Endothelial cell of hepatic sinusoid (primary cell): Measurements from ENCODE around the gene LRRC17.
"Not testable (repeated sequence)": the region's sequence is repeated elsewhere in the genome, so short reads cannot be mapped to it uniquely, and the experiment has no call there.

Source experiments
- in situ Hi-C: cut with HindIII; loops from 2 replicates; pipeline ENCODE4 v1.10.0; 2017; ENCODE audit warnings: low sequenced_read_pairs

The LRRC17 gene

DNA sequence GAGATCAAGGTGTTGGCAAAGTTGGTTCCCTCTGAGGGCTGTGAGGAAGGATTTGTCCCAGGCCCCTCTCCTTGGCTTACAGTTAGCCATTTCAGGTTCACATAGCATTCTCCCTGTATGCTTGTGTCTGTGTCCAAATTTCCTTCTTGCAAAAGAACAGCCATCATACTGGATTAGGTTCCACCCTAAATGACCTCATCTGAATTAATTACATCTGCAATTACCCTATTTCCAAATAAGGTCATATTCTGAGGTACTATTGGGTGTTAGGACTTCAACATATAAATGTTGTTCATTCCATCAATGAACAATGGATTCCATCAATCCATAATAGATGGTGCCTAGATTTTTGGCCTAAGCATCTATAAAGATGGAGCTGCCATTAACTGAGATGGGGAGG lies 16.2 kb upstream of the LRRC17 start:
- in situ Hi-C loops: no loop called here

DNA sequence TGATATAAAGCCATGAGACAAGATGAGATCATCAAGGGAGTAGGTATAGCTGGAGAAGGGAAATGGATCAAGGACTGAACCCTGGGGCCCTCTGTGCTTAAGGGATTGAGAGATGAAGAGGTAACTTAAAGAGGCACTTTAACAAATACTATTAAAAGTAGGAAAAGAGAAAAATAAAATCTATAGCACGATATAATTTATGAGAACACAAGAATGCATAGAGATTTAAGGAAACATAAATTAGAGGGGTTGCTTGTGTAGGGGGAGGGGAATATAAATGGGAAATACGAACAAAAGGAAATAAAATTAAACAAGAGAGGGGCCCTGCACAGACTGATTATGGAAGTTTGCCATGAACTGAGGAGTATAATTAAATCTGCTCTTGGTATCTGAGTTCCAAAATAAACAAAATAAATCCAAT lies 15.6 kb upstream of the LRRC17 start:
- in situ Hi-C loops: no loop called here

DNA sequence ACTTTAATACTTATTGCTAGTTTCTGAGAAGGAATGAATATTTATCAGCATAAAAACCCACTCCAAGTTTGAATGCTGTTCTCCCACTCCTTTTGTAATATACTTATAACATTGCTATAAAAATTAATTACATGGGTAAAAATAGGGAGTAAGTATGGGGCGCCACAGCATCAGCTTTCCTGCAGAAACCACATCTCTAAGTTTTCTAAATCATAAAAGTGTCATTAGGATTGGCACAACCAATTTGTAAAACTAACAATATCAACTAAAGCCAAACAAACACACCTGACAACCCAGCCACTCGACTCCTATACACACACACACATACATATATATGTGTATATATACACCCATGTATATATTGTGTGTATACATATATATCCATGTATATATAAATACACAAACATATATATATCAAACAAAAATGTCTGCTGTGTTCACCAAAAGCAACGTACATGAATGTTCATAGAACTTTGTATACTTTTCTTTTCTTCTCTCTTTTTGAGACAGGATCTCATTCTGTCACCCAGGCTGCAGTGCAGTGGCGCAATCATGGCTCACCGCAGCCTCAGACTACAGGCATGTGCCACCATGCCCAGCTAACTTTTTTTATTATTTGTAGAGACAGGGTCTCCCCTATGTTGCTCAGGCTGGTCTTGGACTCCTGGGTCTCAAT lies 14.8 kb upstream of the LRRC17 start:
- in situ Hi-C loops: no loop called here

DNA sequence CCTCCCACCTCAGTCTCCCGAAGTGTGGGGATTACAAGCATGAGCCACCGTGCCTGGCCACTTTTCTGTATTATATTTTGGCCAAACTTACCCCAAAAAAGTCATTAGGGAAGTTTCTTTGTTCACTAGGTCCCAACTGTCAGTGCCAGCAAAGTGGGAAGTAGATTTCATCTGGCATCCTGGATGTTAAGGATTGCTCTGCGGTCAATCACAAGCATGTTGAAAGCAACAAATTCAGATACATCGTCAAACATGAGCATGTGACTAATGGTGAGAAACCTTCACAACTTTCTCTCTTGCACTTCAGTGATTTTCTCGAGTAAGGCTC lies 14.3 kb upstream of the LRRC17 start:
- in situ Hi-C loops: no loop called here

DNA sequence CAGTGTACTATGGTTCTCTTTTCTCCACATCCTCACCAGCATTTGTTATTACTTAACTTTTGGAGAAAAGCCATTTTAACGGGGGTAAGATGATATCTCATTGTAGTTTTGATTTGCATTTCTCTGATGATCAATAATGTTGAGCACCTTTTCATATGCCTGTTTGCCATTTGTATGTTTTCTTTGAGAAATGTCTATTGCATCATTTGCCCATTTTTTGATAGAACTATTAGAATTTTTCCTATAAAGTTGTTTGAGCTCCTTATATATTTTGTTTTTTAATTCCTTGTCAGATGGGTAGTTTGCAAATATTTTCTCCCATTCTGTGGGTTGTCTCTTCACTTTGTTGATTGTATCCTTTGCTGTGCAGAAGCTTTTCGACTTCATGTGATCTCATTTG lies 10.7 kb upstream of the LRRC17 start:
- in situ Hi-C loops: not testable (repeated sequence)

DNA sequence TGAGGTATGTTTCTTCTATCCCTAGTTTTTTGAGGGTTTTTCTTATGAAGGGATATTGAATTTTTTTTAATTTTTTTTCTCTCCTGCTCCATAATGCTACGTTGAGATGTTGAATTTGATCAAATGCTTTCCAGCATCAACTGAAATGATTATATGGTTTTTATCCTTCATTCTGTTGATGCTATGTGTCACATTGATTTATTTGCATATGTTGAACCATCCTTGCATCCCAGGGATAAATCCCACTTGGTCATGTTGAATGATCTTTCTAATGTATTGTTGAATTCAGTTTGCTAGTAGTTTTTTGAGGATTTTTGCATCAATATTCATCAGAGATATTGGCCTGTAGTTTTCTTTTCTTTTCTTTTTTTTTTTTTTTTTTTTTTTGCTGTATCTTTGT lies 9.2 kb upstream of the LRRC17 start:
- in situ Hi-C loops: not testable (repeated sequence)

DNA sequence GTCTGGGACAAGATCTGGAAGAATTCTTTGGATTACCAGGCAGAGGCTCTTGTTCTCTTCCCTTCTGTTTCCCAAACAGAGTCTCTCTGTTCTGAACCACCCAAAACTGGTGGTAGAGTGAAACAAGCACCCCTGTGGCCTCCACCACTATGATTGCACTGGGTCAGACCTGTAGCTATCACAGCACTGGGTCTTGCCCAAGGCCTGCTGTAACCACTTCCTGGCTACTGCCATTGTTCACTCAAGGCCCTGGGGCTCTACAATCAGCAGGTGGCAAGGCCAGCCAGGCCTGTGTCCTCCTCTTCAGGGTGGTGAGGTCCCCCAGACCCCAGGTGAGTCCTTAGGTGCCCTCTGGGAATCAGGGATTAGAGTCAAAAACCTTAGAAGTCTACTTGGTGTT lies 4.1 kb upstream of the LRRC17 start:
- in situ Hi-C loops: no loop called here

DNA sequence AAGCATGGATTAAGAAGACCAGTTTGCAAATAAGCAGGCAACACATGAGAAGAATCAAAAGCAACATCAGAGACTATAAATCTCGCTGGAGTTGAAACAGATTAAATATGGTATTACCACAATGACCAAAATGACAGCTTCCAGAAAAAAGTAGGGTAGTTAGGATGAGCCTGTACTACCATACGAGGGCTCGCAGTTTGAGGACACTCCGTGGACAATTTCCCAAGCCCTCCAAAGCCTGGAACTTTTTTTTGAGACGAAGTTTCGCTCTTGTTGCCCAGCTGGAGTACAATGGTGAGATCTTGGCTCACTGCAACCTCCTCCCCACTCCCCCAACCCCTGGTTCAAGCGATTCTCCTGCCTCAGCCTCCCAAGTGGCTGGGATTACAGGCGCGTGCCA lies 1.0 kb downstream of the LRRC17 start:
- in situ Hi-C loops: no loop called here

DNA sequence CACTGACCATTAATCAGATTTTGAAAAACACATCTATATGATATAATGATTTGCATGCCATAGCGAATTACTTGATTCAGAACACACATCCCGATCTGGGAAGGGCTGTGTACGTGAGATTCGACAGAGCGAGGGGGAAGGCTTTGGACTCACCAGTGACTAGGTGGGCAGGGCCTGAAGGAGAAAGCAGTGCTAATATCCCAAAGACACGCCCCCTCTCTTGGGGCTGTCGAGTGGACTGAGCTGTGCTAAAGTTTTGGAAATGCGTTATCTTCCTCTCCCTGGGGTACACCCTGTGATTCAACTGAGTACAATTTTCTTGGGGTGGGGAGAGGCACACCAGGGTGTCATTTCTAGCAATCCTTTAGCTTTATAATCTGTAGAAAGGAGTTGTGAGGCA lies 1.8 kb downstream of the LRRC17 start:
- in situ Hi-C loops: no loop called here

DNA sequence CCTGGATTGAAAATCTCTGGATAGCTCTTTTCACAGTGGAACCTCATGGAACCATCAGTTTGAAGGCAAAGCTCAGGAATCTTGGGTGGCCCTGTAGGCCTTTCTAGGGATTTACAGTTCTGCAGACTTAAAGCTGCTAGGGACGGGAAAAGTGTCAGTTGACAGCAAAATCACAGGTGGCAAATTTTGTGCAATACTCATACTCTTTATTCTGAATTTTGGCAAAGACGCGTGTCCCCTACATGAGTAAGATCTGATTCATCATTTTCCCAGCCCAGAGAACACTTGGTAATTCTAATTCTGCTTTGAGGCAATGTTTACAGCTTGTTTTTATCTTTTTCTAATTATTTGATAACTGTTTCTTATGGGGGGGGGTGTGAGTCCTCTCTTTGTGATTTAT lies 3.6 kb downstream of the LRRC17 start:
- in situ Hi-C loops: no loop called here

DNA sequence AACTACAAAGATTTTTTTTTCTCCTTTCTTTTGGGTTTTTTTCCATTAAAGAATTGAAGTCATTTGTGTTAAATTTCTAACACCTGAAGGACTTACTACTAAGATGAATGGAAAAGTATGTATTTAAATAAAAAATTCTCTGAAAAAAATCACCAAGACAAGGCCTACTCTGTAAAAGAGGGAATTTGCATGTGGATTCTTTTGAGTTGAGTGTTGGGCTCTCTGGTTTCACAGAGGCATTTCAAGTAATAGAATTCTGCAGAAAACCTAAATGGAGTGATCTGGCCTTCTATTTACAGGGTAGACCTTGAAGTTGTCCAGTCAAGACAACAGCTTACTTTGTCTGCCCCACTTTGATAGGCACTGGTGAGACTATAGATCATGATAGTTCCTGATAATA lies 4.1 kb downstream of the LRRC17 start:
- in situ Hi-C loops: no loop called here

DNA sequence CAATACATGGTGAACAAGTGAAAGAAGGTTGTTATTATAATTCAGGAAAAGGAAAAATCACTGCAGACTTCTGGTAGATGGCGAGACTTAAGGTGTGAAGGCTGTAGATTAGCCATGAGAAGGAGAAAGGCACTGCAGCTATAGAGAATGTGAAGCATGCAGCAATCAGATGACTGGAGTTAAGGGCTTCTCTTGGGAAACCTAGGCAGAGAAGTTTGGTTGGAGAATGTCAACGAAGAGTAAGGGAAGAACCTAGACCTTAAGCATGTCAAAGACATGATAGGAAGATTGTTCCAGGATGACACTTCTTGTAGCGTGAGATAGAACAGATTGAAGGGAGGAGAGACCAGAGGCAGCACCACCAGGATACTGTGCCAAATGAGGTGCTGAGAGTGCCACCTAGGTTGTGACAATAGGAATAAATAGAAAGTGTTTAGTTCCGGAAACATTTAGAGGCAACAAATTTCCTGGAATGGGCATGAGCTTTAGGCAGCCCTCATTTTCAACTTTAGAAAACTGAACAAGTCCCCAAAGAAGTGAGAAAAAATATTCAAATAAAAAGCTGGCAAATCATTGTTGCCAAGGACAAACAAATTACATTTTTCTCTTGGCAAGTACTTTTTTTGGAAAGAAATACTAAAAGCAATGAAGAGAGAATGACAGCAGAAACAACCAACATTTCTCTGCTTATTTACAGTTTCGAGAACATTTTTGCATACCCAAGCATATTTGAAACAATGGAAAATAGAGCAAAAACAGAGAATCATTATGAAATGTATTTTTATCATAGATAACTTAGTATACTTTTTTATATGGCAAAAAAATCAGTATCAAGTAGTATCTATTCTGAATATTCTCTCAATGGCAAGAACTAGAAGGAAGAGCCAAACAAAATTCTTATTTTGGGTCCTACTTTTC lies 4.9 kb downstream of the LRRC17 start:
- in situ Hi-C loops: no loop called here

DNA sequence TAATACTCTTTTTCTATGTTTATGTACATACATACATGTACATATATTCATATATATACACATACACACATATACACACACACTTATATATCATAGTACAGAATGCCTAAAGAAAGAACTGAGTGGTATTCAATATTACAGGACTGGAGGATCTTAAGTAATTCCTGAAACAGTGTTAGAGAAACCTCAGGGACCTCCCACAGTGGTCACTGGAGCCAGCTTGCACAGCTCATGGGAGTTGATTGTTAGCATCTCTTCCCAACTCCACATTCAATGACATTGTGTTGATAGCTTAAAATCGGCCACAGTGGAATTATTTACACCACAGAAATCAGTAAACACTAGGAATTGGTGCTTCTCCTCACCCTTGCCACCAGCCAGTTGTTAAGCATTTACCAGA lies 6.0 kb downstream of the LRRC17 start:
- in situ Hi-C loops: no loop called here

DNA sequence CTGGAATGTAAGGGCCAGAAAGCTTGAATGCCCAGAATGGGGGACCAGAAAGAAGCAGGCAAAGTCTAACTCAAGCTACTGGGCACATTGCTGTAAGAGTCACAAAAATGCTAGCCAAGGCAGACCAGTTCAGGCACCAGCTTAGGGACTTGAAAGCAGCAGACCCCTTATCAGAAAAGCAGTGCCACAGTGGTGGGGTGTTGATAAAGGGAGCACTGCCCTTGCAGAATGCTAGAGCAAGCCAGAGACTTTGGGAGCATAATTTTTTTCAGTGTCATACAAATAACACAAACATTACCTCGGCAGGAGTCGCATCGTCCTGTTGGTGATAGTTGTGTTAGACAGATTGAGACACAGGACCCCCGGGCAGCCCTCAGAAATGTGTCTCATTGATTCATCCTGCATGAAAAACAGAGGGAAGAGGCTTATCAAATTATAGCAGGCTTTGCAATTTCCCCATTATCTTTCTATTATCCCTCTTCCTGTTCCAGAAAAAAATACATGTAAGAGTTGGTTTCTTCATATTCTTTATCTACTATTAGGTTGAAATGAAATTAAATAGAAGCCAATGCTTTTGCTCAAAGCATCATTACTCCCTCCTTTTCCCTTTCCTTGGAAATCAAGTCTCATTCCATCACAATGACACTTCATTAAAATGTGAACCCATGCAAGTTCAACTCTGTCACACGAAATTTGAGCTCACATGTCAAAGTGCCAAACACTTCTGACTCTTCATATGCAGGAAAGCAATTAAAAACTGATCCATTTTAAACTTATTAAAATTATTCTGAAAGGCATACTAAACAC lies 13.4 kb downstream of the LRRC17 start:
- in situ Hi-C loops: loop anchor here (5.0 kb wide), 1 partner anchor 59 kb away; no protein-coding TSS in a partner anchor

DNA sequence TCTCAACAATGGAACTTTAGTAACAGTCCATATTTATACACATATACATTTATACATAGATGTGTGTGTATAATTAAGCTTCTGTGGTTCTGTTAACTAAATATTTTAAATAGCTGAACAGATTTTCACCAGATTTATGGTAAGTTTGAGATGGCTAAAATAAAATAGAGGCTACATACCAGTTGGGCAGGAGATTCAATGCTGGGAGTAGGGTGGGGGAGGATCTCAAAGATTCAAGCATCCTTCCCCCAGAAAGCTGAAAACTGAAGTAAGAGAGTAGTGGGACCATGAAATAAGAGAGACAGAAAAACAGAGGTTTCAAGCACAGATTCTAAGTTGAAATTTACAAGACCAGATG lies 14.0 kb downstream of the LRRC17 start:
- in situ Hi-C loops: loop anchor here (5.0 kb wide), 1 partner anchor 59 kb away; no protein-coding TSS in a partner anchor

DNA sequence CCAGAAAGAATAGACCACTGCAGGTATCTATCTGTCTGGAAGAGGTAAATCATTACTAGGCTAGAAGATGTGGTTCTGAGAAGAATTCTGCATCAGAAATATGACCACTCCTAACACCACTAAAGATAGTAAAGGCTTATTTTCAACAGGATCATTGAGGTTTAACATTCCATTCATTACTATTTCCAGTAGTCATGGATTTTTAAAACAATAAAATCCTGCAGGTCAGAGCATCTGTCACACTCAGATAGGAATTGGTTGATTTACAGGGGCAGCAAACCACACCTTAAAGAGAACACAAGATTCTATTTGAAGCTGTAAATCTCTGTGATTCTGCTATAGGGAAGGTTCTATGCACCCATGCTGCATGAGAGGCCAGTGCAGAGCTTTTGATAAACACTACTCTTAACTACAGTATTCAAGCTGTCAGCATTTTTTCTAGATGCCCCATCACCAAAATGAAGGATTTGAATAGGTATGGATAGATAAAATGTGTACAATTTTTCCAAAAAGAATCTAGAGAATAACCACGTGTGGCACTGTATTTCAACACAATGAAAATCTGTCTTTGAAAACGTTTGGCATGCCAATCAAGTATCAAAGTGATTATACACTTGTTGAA lies 14.6 kb downstream of the LRRC17 start:
- in situ Hi-C loops: loop anchor here (5.0 kb wide), 1 partner anchor 60 kb away; no protein-coding TSS in a partner anchor

DNA sequence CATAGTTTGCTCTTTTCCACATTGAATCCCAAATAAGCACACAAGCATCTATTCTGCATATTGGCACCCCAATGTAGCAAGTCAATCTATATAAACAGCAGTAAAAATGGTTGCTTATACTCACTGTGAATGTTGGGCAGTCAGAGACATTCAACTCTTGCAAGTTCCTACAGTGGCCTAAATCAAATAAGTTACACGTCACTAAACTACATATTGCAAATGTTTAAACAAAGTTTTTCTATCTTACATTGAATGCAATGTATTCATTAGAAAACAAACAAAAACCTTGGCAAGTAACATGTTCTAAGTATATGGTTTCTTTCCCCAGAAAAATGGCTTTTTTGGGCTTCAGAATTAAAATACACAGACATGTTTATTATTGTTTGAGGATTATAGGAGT lies 19.0 kb downstream of the LRRC17 start:
- in situ Hi-C loops: no loop called here

DNA sequence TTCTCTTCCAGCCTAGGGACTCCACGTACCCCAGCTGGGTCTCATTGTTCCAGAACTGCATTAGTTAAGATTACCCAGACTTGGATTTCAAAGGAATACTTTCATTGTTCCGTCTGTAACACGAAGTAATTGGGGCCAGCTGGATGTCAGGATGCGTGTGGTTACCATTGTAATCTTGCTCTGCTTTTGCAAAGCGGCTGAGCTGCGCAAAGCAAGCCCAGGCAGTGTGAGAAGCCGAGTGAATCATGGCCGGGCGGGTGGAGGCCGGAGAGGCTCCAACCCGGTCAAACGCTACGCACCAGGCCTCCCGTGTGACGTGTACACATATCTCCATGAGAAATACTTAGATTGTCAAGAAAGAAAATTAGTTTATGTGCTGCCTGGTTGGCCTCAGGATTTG lies 21.0 kb downstream of the LRRC17 start:
- in situ Hi-C loops: no loop called here

DNA sequence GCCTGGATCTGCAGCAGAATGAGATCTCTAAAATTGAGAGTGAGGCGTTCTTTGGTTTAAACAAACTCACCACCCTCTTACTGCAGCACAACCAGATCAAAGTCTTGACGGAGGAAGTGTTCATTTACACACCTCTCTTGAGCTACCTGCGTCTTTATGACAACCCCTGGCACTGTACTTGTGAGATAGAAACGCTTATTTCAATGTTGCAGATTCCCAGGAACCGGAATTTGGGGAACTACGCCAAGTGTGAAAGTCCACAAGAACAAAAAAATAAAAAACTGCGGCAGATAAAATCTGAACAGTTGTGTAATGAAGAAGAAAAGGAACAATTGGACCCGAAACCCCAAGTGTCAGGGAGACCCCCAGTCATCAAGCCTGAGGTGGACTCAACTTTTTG lies 21.4 kb downstream of the LRRC17 start:
- in situ Hi-C loops: no loop called here

DNA sequence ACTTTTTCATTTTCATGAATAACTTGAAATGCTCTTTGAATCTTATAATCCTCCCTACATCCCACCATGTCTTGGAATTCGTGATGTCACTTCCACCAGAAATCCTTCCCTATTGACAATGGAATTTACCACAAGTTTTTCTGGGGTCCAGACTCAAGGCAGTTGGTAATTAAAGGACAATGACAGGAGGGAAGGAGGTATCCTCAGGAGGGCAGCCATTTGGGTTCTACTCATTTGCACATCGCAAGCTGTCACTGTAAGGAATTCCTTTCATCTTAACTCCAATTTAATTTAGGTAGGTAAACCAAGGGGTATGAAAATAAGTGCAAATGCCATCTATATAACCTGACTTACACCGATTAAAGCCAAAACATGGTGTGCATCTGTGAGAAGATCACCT lies 21.9 kb downstream of the LRRC17 start:
- in situ Hi-C loops: no loop called here

DNA sequence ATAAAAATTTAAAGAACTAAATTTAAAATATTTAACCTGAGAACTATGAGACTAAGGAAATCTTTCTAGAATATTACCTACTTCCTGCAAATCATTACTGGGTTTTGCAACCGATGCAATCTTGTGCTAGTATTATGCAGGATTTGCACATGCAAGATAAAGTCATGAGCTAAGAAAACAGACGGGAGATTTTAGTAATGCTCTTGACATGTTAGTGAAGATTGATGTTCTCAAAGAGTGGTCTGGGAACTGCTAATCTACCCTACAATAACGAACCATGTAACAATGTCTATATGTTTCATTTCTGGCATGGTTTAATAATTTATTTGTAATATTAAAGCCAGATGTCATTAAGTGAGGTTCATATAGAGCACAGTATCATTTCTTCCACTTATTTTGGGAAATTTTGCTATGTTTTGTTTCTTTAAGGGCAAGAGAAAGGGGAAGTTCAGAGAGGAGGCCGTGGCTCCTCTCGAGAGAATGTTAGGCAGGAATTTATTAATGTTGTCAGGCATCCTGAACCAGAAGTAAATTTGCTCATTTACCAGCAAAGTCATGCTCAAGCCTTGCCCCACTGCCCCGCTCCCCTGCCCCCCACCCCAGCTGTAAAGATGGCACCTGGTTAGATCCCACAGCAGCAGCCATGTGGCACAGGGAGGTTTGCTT lies 22.8 kb downstream of the LRRC17 start:
- in situ Hi-C loops: no loop called here
